PC-9 (cell line): ENCODE measurements around the gene MPHOSPH9. TPM values are rescaled to one million over a fixed set of nuclear protein-coding genes. Genes with fewer than 3 reads are reported as not detected.

ENCODE experiments used
- BruUV-seq: library from RNA; stranded (reverse); fragments of 400-500 nt; replicated peaks from 2 replicates; lab custom pipeline; 2021; lab: Mats Ljungman, UMichigan
- CTCF ChIA-PET: fragments of 300-600 bp; sonication (Branson Sonifier 250); formaldehyde crosslinking; loops from one replicate; lab custom pipeline; 2022; ENCODE audit warnings: antibody characterized with exemption; lab: Charles Lee
- POLR2A ChIA-PET: fragments of 300-600 bp; sonication (Branson Sonifier 250); formaldehyde crosslinking; loops from one replicate; lab custom pipeline; 2022; ENCODE audit warnings: antibody characterized with exemption; ENCODE audit not compliant: unreplicated experiment; lab: Charles Lee
- DNase-seq, 2 experiments: peaks; one replicate each; pipeline versions ENCODE4 v3.0.0 to v3.0.0-alpha.2; 2015 to 2022; ENCODE audit warnings: mixed read lengths in 1 of 2
- H2AFZ ChIP-seq: fragments of 200-600 bp; sonication (generic); 2 replicates; pipeline ENCODE4 v1.8.1; 2017; ENCODE audit warnings: antibody characterized with exemption
- H3F3A ChIP-seq: fragments of 200-600 bp; sonication (generic); 2 replicates; pipeline ENCODE4 v1.8.1; 2017; ENCODE audit warnings: antibody characterized with exemption, mild to moderate bottlenecking, low read depth; ENCODE audit not compliant: insufficient read depth
- H3K27ac ChIP-seq: fragments of 200-600 bp; sonication (generic); 2 replicates; pipeline ENCODE4 v1.6.1; 2016; ENCODE audit warnings: mixed run types
- H3K27me3 ChIP-seq: fragments of 200-600 bp; sonication (generic); 2 replicates; pipeline ENCODE4 v1.6.1; 2016; ENCODE audit warnings: low read depth, mixed run types; ENCODE audit not compliant: insufficient read depth
- H3K36me3 ChIP-seq: fragments of 200-600 bp; sonication (generic); 2 replicates; pipeline ENCODE4 v1.6.1; 2016; ENCODE audit warnings: low read depth, mixed run types
- H3K4me1 ChIP-seq: fragments of 200-600 bp; sonication (generic); replicated peaks from 2 replicates; pipeline ENCODE4 v1.6.1; 2016; ENCODE audit warnings: mixed run types; ENCODE audit not compliant: insufficient read depth
- H3K4me2 ChIP-seq: fragments of 200-600 bp; sonication (generic); 2 replicates; pipeline ENCODE4 v1.6.1; 2017; ENCODE audit warnings: mixed run types
- H3K4me3 ChIP-seq: fragments of 200-600 bp; sonication (generic); 2 replicates; pipeline ENCODE4 v1.6.1; 2016; ENCODE audit warnings: mixed run types
- H3K79me2 ChIP-seq: fragments of 200-600 bp; sonication (generic); 2 replicates; pipeline ENCODE4 v1.6.1; 2017; ENCODE audit warnings: low read depth, mixed run types
- H3K9me2 ChIP-seq: fragments of 200-600 bp; sonication (generic); 2 replicates; pipeline ENCODE4 v1.8.1; 2017; ENCODE audit warnings: mild to moderate bottlenecking; ENCODE audit not compliant: insufficient read depth
- H3K9me3 ChIP-seq: fragments of 200-600 bp; sonication (generic); 2 replicates; pipeline ENCODE4 v1.8.1; 2016; ENCODE audit warnings: low read depth; ENCODE audit not compliant: insufficient read depth
- H4K20me1 ChIP-seq: fragments of 200-600 bp; sonication (generic); 2 replicates; pipeline ENCODE4 v1.8.1; 2017; ENCODE audit not compliant: insufficient read depth
- CTCF ChIP-seq: fragments of 200-600 bp; sonication (generic); conservative IDR thresholded peaks from 2 replicates; pipeline ENCODE4 v1.6.1; 2017; ENCODE audit warnings: mixed run types, antibody characterized with exemption, mild to moderate bottlenecking, moderate library complexity
- EZH2 ChIP-seq: fragments of 200-600 bp; sonication (generic); IDR thresholded peaks from 2 replicates; pipeline ENCODE4 v1.8.0; 2017; ENCODE audit warnings: antibody characterized with exemption, low read depth
- intact Hi-C: fragments of 100-400 bp; cut with micrococcal nuclease; formaldehyde crosslinking; loops from one replicate; pipeline ENCODE4 v1.10.0; 2022; ENCODE audit not compliant: unreplicated experiment
- total RNA-seq: library from RNA; stranded (reverse); gene quantifications from 2 replicates; pipeline ENCODE4 v1.2.3, GENCODE V29; 2021

MPHOSPH9 gene
- total RNA-seq, 1 experiment from 2014 or later = 58.5 TPM

GRCh38 chr12:123151457-123152454, 81.2 kb downstream of the MPHOSPH9 start:
- no peak; the same call in 1 of the 2 replicates for TF ChIP-seq CTCF
- no peak for TF ChIP-seq EZH2

GRCh38 chr12:123150744-123151456, 82.0 kb downstream of the MPHOSPH9 start, which contains the start of gene PITPNM2:
PITPNM2 (minus strand) TSS chr12:123151090; CDS start chr12:123034590, 116,500 bp downstream.
- intact Hi-C loops = loop anchor here (1.0 to 2.0 kb wide), 2 partner anchors 76 to 108 kb away; no protein-coding TSS in a partner anchor
- peak within 1 kb of the TSS; percentile 89 for H3K4me2 ChIP-seq
- H3K36me3 ChIP-seq = peaks cover under 1% of the 10 kb centered on the region; the same call in 1 of the 2 replicates
- peak in 1 of 2 experiments; percentile 57 for DNase-seq
- BruUV-seq = no TSS peak
- 0 out of 2 replicates have a peak within 1 kb of the TSS, but pooled peaks have one; percentile 20 for H3K27ac ChIP-seq
- H3K4me3 ChIP-seq = peak within 1 kb of the TSS; percentile 88
- peak within 1 kb of the TSS; percentile 97 for H2AFZ ChIP-seq
- ChIA-PET CTCF (interaction anchor here (0.5 kb wide), 1 partner anchor 129 kb away, joined by 3 read pairs; no protein-coding TSS in a partner anchor), POLR2A (interaction anchor here (0.7 to 1.0 kb wide), 3 partner anchors 30 to 82 kb away, joined by 3 to 9 read pairs (median 4); partner anchors contain the start of genes MPHOSPH9 and MTRFR)
- peaks cover 11% of the 10 kb centered on the region; the same call in 1 of the 2 replicates for H3F3A ChIP-seq
- H3K27me3 ChIP-seq = no peaks in the 10 kb centered on the region
- peaks cover 28% of the 10 kb centered on the region for H3K79me2 ChIP-seq
- no peaks in the 10 kb centered on the region for H3K9me2 ChIP-seq
- H4K20me1 ChIP-seq = no peaks in the 10 kb centered on the region
- H3K9me3 ChIP-seq = no peaks in the 10 kb centered on the region
- no peak for TF ChIP-seq CTCF
- TF ChIP-seq EZH2 = no peak
- peaks cover 19% of the 10 kb centered on the region for H3K4me1 ChIP-seq

More at GRCh38 chr12:123151457-123152454, 81.2 kb downstream of the MPHOSPH9 start:
- H3K4me1 ChIP-seq = peaks cover 19% of the 10 kb centered on the region
- H3K9me2 ChIP-seq = no peaks in the 10 kb centered on the region
- 0 out of 2 replicates have a peak overlapping the region, but pooled peaks have one; percentile 20 for H3K27ac ChIP-seq
- no peaks in the 10 kb centered on the region for H3K27me3 ChIP-seq
- H3K9me3 ChIP-seq = no peaks in the 10 kb centered on the region
- H3K36me3 ChIP-seq = no peaks in the 10 kb centered on the region
- no peak for DNase-seq
- H3K4me3 ChIP-seq = peak overlapping the region; percentile 88
- peak overlapping the region; percentile 89 for H3K4me2 ChIP-seq
- peaks cover 25% of the 10 kb centered on the region for H3K79me2 ChIP-seq
- peak overlapping the region; percentile 97 for H2AFZ ChIP-seq
- BruUV-seq = TSS peak; percentile 70
- ChIA-PET POLR2A (interaction anchor here (0.7 to 1.0 kb wide), 2 partner anchors 31 to 81 kb away, joined by 3 to 4 read pairs; partner anchors contain the start of genes MPHOSPH9 and MTRFR), CTCF (interaction anchor here (1.2 kb wide), 1 partner anchor 109 kb away, joined by 7 read pairs; no protein-coding TSS in a partner anchor)
- no peaks in the 10 kb centered on the region for H4K20me1 ChIP-seq
- intact Hi-C loops = loop anchor here (1.0 to 2.0 kb wide), 2 partner anchors 77 to 108 kb away; no protein-coding TSS in a partner anchor
- peaks cover 11% of the 10 kb centered on the region for H3F3A ChIP-seq
